ACC112 (cell line): ENCODE results near the gene PRKAR1B.

Source experiments
- H2AFZ ChIP-seq: fragments of 200-600 bp; sonication (generic); one replicate; pipeline ENCODE4 v1.6.0; 2017; ENCODE audit warnings: antibody characterized with exemption, low read length; ENCODE audit not compliant: unreplicated experiment
- H3K27ac ChIP-seq: fragments of 200-600 bp; sonication (generic); 2 replicates; pipeline ENCODE4 v1.5.1; 2014; ENCODE audit warnings: low read depth, mild to moderate bottlenecking, antibody characterized with exemption, low read length, moderate library complexity
- H3K27me3 ChIP-seq: fragments of 200-600 bp; sonication (generic); 2 replicates; pipeline ENCODE4 v1.6.1; 2014; ENCODE audit warnings: mild to moderate bottlenecking, antibody characterized with exemption, low read length, moderate library complexity, mixed read lengths; ENCODE audit not compliant: insufficient read depth
- H3K36me3 ChIP-seq: fragments of 200-600 bp; sonication (generic); 2 replicates; pipeline ENCODE4 v1.6.1; 2016; ENCODE audit warnings: mild to moderate bottlenecking, antibody characterized with exemption, low read length, moderate library complexity, mixed read lengths; ENCODE audit not compliant: insufficient read depth
- H3K4me1 ChIP-seq: fragments of 200-600 bp; sonication (generic); one replicate; pipeline ENCODE4 v1.6.1; 2016; ENCODE audit warnings: low read length, mixed read lengths; ENCODE audit not compliant: insufficient read depth, unreplicated experiment, control insufficient read depth
- H3K4me3 ChIP-seq: fragments of 200-600 bp; sonication (generic); 2 replicates; pipeline ENCODE4 v1.5.1; 2014; ENCODE audit warnings: mild to moderate bottlenecking, low read depth, low read length
- H3K79me2 ChIP-seq: fragments of 200-600 bp; sonication (generic); one replicate; pipeline ENCODE4 v1.6.0; 2016; ENCODE audit warnings: low read length; ENCODE audit not compliant: control insufficient read depth, unreplicated experiment, insufficient read depth

Gene PRKAR1B

GRCh38 chr7:549891-550625 is 177.0 kb downstream of the PRKAR1B start:
- Histone ChIP-seq H3K36me3 (no peaks in the 10 kb centered on the region), H3K4me1 (no peaks in the 10 kb centered on the region), H3K27me3 (no peaks in the 10 kb centered on the region), H3K79me2 (no peaks in the 10 kb centered on the region), H3K27ac (no peak overlapping the region), H2AFZ (no peak overlapping the region), H3K4me3 (no peak overlapping the region)

GRCh38 chr7:549066-549890 is 177.8 kb downstream of the PRKAR1B start:
- H3K27ac ChIP-seq: no peak overlapping the region
- no peaks in the 10 kb centered on the region for H3K27me3 ChIP-seq
- no peaks in the 10 kb centered on the region for H3K79me2 ChIP-seq
- no peaks in the 10 kb centered on the region for H3K36me3 ChIP-seq
- H3K4me3 ChIP-seq: no peak overlapping the region
- H3K4me1 ChIP-seq: no peaks in the 10 kb centered on the region
- H2AFZ ChIP-seq: no peak overlapping the region

- no peak overlapping the region for H3K27ac ChIP-seq
- H3K4me1 ChIP-seq: peaks cover 4% of the 10 kb centered on the region
- no peak overlapping the region for H2AFZ ChIP-seq
Observed at GRCh38 chr7:548401-548800, 178.7 kb downstream of the PRKAR1B start.

GRCh38 chr7:545470-545869 is 181.6 kb downstream of the PRKAR1B start:
- Histone ChIP-seq H3K4me3 (no peak overlapping the region), H3K27me3 (no peaks in the 10 kb centered on the region), H3K79me2 (no peaks in the 10 kb centered on the region), H2AFZ (no peak overlapping the region), H3K27ac (no peak overlapping the region), H3K4me1 (peaks cover 20% of the 10 kb centered on the region), H3K36me3 (no peaks in the 10 kb centered on the region)

More at GRCh38 chr7:548401-548800, 178.7 kb downstream of the PRKAR1B start:
- Histone ChIP-seq H3K4me3 (no peak overlapping the region), H3K79me2 (no peaks in the 10 kb centered on the region), H3K36me3 (no peaks in the 10 kb centered on the region), H3K27me3 (no peaks in the 10 kb centered on the region)

GRCh38 chr7:544338-545221 is 182.5 kb downstream of the PRKAR1B start:
- Histone ChIP-seq H3K36me3 (no peaks in the 10 kb centered on the region), H2AFZ (no peak overlapping the region), H3K27ac (no peak overlapping the region)

GRCh38 chr7:543501-544337 is 183.4 kb downstream of the PRKAR1B start:
- Histone ChIP-seq H2AFZ (no peak overlapping the region), H3K27me3 (no peaks in the 10 kb centered on the region), H3K79me2 (no peaks in the 10 kb centered on the region), H3K4me1 (peaks cover 26% of the 10 kb centered on the region), H3K4me3 (no peak overlapping the region), H3K36me3 (no peaks in the 10 kb centered on the region), H3K27ac (peak overlapping the region; percentile 87)

More at GRCh38 chr7:544338-545221, 182.5 kb downstream of the PRKAR1B start:
- Histone ChIP-seq H3K4me3 (no peak overlapping the region), H3K79me2 (no peaks in the 10 kb centered on the region), H3K27me3 (no peaks in the 10 kb centered on the region), H3K4me1 (peaks cover 20% of the 10 kb centered on the region)

- Histone ChIP-seq H3K36me3 (no peaks in the 10 kb centered on the region), H3K4me3 (peak overlapping the region; percentile 50), H3K27me3 (no peaks in the 10 kb centered on the region), H3K4me1 (peaks cover 34% of the 10 kb centered on the region), H3K27ac (peak overlapping the region; percentile 87), H3K79me2 (no peaks in the 10 kb centered on the region), H2AFZ (peak overlapping the region; percentile 49)
Observed at GRCh38 chr7:542713-543500, 184.2 kb downstream of the PRKAR1B start.

GRCh38 chr7:542131-542712 is 184.9 kb downstream of the PRKAR1B start:
- Histone ChIP-seq H3K27me3 (no peaks in the 10 kb centered on the region), H3K79me2 (no peaks in the 10 kb centered on the region), H2AFZ (no peak overlapping the region), H3K27ac (peak overlapping the region; percentile 87), H3K4me3 (peak overlapping the region; percentile 50), H3K36me3 (no peaks in the 10 kb centered on the region), H3K4me1 (peaks cover 39% of the 10 kb centered on the region)

GRCh38 chr7:541661-542060 is 185.4 kb downstream of the PRKAR1B start:
- H2AFZ ChIP-seq: no peak overlapping the region
- H3K4me1 ChIP-seq: peaks cover 39% of the 10 kb centered on the region
- no peak overlapping the region for H3K4me3 ChIP-seq

More at GRCh38 chr7:541661-542060, 185.4 kb downstream of the PRKAR1B start:
- H3K36me3 ChIP-seq: no peaks in the 10 kb centered on the region
- H3K27me3 ChIP-seq: no peaks in the 10 kb centered on the region
- no peaks in the 10 kb centered on the region for H3K79me2 ChIP-seq
- no peak overlapping the region for H3K27ac ChIP-seq
